Measurements from ENCODE around the gene ATXN1.
"Not testable (repeated sequence)": the region's sequence is repeated elsewhere in the genome, so short reads cannot be mapped to it uniquely, and the experiment has no call there.

ATXN1 gene

DNA sequence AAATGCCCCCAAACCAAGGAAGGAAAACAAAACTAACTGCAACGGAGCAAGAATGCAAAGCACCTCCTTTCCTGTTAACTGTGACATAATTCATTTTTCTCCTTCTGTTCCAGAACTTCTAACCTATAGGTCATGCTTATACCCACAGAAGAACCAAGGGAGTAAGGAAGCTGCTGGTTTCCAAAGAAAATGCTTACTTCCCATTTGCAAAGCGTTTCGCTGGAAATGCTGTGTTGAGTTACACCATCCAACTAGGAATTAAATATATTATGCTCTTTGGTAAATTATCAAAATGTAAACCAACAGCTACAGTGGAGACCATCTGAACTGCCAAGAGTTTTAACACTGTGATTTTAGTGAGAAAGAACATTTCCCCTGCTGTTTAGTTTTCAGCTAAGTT is 42.9 kb downstream of the ATXN1 start:
- no peak for DNase-seq

DNA sequence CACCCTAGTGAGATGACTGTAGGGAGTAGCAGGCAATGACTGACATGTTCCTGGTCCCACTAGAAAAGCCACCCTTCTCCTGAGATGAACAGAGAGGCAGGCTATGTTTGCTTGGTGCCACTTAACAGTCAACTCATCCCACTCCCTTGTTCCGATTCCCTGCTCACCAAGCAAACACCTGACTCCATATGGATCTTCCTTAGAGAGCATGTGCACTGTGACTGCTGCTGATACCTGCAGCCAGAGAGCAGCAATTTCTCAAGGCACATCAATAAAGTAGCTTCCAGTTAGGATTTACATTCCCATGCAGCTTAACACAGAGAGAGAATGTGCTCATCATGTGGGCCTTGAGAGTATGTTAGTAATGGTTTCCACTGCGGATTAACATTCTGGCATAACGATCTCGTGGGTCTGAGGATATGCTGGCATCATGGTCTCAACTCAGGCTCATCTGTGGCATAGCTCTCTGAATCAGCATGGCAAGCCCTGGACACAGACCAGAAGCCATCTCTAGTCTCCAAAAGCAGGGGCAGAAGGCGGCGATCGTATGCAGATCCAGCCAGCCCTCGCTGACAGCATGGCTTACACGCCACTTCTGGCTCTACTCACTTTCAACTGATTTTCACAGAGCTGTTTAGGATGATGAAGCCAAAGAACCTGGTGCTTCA is 43.9 kb downstream of the ATXN1 start:
- DNase-seq: no peak

DNA sequence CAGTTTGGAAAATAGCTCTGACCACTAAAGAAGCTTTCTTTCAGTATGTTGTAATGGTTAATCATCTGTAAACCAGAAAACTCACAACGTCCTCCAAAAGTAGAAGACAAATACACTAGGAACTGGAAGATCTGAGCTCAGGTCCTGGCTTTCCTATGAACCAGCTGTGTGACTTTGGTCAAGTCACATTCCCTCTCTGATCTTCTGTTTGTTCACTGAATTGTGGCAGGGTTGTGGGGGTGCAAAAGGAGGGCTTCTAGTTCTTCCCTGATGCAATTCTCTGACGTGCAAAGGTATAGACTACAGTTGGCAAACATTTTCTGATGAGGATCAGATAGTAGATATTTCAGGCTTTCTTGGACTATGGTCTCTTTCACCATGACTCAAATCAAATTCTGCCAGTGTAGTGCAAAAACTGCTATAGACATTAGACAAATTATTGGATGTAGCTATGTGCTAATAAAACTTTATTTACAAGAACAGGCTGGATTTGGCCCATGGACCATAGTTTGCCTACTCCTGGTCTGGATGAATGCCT is 44.9 kb downstream of the ATXN1 start:
- DNase-seq: no peak

DNA sequence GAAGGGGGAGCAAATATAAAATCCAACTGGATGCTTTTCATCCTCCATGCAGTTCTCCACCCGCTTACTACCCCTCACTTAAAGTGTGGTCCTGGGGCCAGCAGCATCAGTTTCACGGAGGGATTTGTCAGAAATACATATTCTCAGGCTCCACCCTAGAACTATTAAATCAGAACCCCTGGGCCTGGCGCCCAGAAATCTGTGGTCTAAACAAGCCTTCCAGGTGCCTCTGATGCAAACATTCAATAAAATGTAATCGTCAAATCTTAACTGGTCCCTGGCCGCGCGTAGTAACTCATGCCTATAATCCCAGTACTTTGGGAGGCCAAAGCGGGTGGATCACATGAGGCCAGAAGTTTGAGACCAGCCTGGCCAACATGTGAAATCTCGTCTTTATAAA is 47.7 kb downstream of the ATXN1 start:
- no peak for DNase-seq

DNA sequence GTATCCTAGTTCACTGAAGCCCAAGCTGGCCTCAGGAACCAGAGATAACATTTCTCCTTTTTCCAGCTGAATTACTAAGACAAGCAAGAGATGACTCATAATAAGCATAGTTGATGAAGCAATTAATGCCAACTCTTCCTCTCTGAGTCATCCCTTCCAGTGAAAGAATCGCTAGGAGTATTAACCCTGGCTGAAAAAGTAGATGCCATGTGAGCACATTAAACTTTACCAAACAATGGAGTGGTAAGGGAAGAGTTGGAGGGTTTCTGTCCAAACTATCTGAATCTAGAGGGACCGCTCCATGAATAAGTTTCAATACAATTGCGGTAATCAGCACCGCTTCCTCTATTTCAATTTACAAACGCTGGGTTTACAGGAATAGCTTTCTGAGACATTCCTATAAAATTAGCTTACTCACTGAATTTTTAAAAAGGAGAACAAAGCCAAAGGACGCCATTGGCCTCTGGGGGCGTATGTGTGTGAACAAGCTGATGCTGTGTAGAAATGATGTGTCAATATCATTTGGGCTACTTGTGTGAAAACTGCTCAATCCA is 48.3 kb downstream of the ATXN1 start:
- no peak for DNase-seq

DNA sequence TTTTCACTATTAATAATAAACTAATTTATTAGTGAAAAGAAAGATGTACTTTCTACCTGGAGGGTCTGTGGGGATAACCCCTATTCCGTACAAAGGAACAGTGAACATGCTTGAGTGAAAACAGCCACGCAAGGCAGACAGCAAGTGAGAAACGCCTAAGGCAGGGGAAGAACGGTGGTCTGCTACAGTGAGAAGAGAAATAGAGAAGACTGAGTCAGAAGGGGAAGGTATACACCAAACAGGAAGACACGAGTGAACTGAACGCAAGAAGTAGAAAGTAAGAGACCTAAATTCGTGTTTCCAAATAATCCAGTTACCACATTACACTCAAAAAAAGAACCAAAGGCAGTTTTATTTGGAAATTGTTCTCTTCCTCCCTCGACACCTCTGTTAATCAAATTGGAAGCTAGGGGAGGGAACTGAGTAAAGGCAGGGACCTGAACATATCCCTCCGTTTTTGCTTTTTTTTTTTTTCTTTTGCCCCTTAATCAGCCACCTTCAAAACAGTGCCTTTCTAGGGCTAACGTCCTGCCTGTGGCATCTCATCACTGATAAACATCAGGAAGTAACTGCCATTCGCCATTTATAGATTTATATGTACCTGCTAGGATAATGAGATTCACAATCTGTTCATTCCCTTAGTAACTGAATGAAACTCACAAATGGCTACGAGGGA is 48.9 kb downstream of the ATXN1 start:
- peak; percentile 38 for DNase-seq

DNA sequence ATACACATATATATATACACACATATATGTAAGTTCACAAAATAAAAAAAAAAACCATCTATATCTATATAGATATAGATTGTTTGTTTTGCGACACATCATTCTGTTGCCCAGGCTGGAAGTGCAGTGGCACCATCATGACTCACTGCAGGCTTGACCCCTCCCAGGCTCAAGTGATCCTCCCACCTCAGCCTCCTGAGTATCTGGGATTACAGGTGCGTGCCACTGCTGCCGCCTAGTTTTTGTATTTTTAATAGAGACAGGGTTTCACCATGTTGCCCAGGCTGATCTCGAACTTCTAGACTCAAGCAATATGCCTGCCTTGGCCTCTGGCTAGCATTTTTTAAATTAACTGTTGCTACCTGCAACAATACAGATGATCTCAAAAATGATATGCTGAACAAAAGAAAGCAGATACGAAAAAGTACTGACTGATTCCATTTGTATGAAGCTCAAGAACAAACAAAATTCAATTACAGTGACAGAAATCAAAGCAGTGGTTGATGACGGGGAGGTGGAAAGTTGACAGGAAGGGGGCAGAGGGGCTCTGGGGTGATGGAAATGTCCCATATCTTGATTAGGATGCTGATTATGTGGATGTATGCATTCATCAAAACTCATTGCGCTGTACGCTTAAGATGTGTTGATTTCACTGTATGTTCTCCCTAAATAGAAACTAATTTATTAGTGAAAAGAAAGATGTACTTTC is 49.6 kb downstream of the ATXN1 start:
- DNase-seq: no peak

DNA sequence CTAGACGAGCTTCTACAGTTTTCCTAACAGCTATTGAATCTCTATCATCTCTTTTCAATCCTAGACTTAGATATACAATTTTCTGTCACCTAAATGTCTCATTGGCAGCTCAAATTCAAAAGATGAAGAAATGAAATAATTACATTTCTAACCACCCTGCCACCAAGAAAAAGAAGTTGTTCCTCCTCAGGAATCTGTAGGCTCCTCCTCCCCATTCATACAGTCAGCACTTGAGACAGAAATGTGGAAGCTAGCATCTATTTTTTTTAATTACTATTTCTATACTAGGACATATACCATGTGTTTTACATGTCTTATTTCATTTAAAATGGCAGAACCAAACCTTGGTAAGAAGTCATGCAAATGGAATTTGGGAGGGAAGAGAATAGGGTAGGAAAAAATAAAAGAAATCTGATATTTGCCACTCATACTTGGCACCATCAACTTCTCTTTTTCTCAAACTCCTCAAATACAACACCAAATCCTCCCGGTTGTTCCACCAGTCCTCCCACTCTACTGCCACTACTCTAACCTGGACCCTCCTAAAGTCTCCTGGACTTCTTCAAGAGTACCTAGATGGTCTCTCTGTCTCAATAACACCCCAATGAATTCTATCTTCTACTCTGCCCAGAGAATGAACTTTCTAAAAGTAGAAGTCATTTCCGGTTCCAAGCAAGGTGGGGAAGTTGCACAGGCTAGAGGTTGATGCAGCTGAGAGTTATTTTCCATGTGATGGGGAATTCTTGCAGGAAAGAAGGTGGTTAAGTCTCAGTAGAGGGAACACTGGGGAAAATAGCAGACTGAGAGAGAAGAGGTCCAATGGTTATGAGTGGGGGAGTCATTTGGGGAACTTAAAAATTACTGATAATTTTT is 54.1 kb downstream of the ATXN1 start:
- DNase-seq: no peak

DNA sequence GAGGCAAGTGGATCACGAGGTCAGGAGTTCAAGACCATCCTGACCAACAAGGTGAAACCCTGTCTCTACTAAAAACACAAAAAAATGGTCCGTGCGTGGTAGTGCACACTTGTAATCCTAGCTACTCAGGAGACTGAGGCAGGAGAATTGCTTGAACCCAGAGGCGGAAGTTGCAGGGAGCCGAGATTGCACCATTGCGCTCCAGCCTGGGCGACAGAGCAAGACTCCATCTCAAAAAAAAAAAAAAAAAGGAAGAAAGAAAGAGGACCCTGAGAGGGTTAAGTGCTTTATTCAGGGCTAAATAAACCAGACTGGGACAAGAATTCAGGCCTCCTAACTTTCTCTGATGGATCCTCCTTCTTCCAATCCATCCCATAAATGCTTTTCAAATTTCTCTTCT is 54.8 kb downstream of the ATXN1 start:
- not testable (repeated sequence) for DNase-seq

- no peak for DNase-seq
Measured at GRCh38 chr6:16706029-16706428, 55.2 kb downstream of the ATXN1 start.

GRCh38 chr6:16705081-16705993 is 55.9 kb downstream of the ATXN1 start:
- no peak for DNase-seq

GRCh38 chr6:16704401-16705045 is 56.7 kb downstream of the ATXN1 start:
- DNase-seq: peak; percentile 51

DNA sequence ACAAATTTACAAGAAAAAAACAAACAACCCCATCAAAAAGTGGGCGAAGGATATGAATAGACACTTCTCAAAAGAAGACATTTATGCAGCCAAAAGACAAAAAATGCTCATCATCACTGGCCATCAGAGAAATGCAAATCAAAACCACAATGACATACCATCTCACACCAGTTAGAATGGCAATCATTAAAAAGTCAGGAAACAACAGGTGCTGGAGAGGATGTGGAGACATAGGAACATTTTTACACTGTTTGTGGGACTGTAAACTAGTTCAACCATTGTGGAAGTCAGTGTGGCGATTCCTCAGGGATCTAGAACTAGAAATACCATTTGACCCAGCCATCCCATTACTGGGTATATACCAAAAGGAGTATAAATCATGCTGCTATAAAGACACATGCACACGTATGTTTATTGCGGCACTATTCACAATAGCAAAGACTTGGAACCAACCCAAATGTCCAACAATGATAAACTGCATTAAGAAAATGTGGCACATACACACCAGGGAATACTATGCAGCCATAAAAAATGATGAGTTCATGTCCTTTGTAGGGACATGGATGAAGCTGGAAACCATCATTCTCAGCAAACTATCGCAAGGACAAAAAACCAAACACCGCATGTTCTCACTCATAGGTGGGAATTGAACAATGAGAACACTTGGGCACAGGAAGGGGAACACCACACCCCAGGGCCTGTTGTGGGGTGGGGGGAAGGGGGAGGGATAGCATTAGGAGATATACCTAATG is 58.5 kb downstream of the ATXN1 start:
- DNase-seq: not testable (repeated sequence)

DNA sequence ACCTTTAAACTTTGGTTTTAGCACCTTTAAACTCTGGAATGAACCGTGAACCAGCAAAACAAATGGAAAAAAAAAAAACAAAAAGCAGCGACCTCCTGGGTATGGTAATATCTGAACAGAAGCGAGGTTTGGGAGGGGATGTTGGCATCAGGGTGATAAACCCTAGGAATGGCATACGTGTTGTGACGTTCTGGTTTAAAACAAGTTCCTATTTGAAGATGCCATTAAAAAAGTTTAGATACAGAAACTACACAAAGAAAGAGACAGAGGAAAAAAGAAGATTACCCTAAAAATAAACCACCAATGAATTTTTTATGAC is 60.4 kb downstream of the ATXN1 start:
- no peak for DNase-seq

DNA sequence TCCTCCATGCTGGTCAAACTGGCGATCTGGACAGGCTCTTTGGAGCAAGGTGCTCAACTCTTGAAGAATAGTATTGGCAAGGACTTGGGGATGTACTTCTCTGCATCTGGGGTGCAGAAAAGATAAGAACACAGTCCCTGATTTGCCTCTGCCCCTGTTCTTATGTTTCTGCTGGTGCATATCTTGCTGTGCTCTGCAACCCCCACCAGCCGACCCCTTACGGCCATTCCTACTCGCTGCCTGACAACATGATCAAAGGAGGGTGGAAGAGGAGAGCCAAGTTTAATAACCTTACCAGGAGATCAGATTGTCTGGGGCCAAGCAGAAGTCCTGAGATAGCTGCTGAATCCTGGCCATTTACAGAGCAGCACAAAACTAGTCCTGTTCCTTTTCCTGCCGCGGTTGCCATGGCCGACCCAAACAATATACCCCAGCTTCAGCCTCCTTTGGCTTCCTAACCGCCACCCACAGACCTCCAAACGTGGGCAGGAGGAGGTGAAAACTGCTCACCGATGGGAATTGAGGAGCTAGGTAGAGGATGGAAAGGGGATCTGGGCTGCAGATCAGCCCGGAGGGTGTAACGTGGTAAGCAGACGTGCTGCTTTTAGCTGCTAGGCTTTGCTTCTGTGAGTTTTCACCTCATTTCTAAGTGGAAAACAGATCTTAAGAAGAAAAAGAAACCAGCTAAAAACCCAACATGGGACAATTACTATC is 60.9 kb downstream of the ATXN1 start:
- DNase-seq: no peak

GRCh38 chr6:16698997-16699868 is 62.0 kb downstream of the ATXN1 start:
- no peak for DNase-seq

DNA sequence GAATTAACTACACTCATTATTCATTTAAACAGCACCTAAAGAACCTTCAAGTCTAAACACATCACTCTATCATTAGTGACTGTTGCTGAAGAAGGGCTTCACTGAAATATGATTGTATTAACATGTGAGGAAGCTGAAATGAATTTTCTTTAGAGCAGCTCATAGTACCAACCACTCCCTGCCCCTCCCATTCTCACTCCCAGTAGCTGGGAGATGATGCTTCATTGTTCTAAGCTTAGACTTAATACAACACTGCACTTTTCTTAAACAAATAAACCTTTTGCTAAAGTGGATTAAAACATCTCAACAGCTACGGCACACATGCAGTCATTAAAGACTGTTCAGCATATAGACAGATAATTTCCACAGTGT is 63.1 kb downstream of the ATXN1 start:
- no peak for DNase-seq

- DNase-seq: no peak
Measured at GRCh38 chr6:16697437-16698161, 63.7 kb downstream of the ATXN1 start.
